Smooth muscle cell (in vitro differentiated cells): Measurements from ENCODE around the gene UGT1A1. TPM values are rescaled to one million over a fixed set of nuclear protein-coding genes. Genes with fewer than 3 reads are reported as not detected.

Source experiments
- DNase-seq: peaks from one replicate; lab custom pipeline; 2025; ENCODE audit not compliant: unreplicated experiment; lab: John Stamatoyannopoulos, UW
- H2AFZ ChIP-seq: fragments of 200-600 bp; sonication (generic); 2 replicates; pipeline ENCODE4 v1.6.0; 2016; ENCODE audit warnings: antibody characterized with exemption, low read depth, mild to moderate bottlenecking
- H3F3A ChIP-seq: fragments of 200-600 bp; sonication (generic); 2 replicates; pipeline ENCODE4 v1.6.0; 2017; ENCODE audit warnings: antibody characterized with exemption, low read depth
- H3K27ac ChIP-seq: fragments of 200-600 bp; sonication (generic); 2 replicates; pipeline ENCODE4 v1.5.1; 2016; ENCODE audit warnings: low read depth, mild to moderate bottlenecking
- H3K27me3 ChIP-seq: fragments of 200-600 bp; sonication (generic); 2 replicates; pipeline ENCODE4 v1.6.1; 2016; ENCODE audit warnings: low read depth, mild to moderate bottlenecking
- H3K36me3 ChIP-seq: fragments of 200-600 bp; sonication (generic); 2 replicates; pipeline ENCODE4 v1.5.1; 2016; ENCODE audit warnings: low read depth
- H3K4me1 ChIP-seq: fragments of 200-600 bp; sonication (generic); 2 replicates; pipeline ENCODE4 v1.5.1; 2016; ENCODE audit warnings: low read depth
- H3K4me2 ChIP-seq: fragments of 200-600 bp; sonication (generic); 2 replicates; pipeline ENCODE4 v1.6.0; 2016; ENCODE audit warnings: mild to moderate bottlenecking
- H3K4me3 ChIP-seq: fragments of 200-600 bp; sonication (generic); 2 replicates; pipeline ENCODE4 v1.5.1; 2016; ENCODE audit warnings: mild to moderate bottlenecking
- H3K79me2 ChIP-seq: fragments of 200-600 bp; sonication (generic); 2 replicates; pipeline ENCODE4 v1.6.0; 2016; ENCODE audit warnings: low read depth, mild to moderate bottlenecking
- H3K9ac ChIP-seq: fragments of 200-600 bp; sonication (generic); 2 replicates; pipeline ENCODE4 v1.6.0; 2016; ENCODE audit warnings: low read depth
- H3K9me3 ChIP-seq: fragments of 200-600 bp; sonication (generic); replicated peaks from 2 replicates; pipeline ENCODE4 v1.5.1; 2016; ENCODE audit warnings: low read depth
- H4K20me1 ChIP-seq: fragments of 200-600 bp; sonication (generic); 2 replicates; pipeline ENCODE4 v1.6.0; 2016; ENCODE audit warnings: low read depth
- WGBS: methylation state at CpG from one replicate; pipeline ENCODE4 v1.1.7; 2016; ENCODE audit warnings: low lambda C conversion rate; 5-methylcytosine and 5-hydroxymethylcytosine counted together
- polyA plus RNA-seq: library from polyadenylated mRNA; unstranded; fragments of >200 nt; fragmentation: Nextera tagmentation; extraction: Ambion mirVana; gene quantifications from 2 replicates; pipeline ENCODE4 v1.2.1, GENCODE V29; 2016
- total RNA-seq: library from RNA; depleted of rRNA; stranded (reverse); fragments of >200 nt; gene quantifications from 2 replicates; pipeline ENCODE4 v1.2.3, GENCODE V29; 2014
- TF ChIP-seq, protein P1 (sequence below): fragments of 200-600 bp; sonication (generic); IDR thresholded peaks from 2 replicates; pipeline ENCODE4 v1.5.1; 2017; ENCODE audit warnings: borderline replicate concordance, mild to moderate bottlenecking, antibody characterized with exemption; ENCODE audit not compliant: insufficient read depth, poor library complexity, severe bottlenecking

UGT1A1 gene
- total and polyA plus RNA-seq, 2 experiments from 2014 or later, result not detected

DNA sequence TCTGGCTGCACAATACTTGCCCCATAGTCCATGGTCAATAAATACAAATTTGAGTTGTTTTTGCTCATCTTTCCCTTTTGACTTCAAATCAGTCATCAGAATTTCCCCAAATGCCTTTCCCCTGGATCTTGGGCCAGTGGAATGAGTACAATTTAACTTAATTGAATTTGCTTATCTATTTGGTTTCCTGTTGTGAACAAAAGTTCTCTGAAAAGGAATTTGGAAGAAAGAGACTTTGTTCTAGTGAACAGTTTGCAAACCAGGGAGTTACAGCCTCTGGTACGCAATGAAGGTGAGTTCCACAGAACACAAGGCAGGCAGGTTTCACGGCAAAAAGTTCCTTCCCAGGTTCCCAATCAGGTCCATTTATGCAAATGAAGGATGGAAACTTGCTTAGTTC is 1.2 kb upstream of the UGT1A1 start:
- Histone ChIP-seq H3K36me3 (no peaks in the 10 kb centered on the region), H4K20me1 (no peaks in the 10 kb centered on the region), H3K79me2 (no peaks in the 10 kb centered on the region), H3K9me3 (no peaks in the 10 kb centered on the region), H3F3A (no peaks in the 10 kb centered on the region), H3K27ac (no peak overlapping the region), H3K27me3 (no peaks in the 10 kb centered on the region), H3K4me2 (no peak overlapping the region), H3K9ac (no peak overlapping the region), H3K4me1 (no peaks in the 10 kb centered on the region), H2AFZ (no peak overlapping the region), H3K4me3 (no peak overlapping the region)
- 92% methylated on average over 2 of the region's 2 CpGs for WGBS
- no peak for DNase-seq
- TF ChIP-seq, protein P1, sequence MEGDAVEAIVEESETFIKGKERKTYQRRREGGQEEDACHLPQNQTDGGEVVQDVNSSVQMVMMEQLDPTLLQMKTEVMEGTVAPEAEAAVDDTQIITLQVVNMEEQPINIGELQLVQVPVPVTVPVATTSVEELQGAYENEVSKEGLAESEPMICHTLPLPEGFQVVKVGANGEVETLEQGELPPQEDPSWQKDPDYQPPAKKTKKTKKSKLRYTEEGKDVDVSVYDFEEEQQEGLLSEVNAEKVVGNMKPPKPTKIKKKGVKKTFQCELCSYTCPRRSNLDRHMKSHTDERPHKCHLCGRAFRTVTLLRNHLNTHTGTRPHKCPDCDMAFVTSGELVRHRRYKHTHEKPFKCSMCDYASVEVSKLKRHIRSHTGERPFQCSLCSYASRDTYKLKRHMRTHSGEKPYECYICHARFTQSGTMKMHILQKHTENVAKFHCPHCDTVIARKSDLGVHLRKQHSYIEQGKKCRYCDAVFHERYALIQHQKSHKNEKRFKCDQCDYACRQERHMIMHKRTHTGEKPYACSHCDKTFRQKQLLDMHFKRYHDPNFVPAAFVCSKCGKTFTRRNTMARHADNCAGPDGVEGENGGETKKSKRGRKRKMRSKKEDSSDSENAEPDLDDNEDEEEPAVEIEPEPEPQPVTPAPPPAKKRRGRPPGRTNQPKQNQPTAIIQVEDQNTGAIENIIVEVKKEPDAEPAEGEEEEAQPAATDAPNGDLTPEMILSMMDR, result no peak

DNA sequence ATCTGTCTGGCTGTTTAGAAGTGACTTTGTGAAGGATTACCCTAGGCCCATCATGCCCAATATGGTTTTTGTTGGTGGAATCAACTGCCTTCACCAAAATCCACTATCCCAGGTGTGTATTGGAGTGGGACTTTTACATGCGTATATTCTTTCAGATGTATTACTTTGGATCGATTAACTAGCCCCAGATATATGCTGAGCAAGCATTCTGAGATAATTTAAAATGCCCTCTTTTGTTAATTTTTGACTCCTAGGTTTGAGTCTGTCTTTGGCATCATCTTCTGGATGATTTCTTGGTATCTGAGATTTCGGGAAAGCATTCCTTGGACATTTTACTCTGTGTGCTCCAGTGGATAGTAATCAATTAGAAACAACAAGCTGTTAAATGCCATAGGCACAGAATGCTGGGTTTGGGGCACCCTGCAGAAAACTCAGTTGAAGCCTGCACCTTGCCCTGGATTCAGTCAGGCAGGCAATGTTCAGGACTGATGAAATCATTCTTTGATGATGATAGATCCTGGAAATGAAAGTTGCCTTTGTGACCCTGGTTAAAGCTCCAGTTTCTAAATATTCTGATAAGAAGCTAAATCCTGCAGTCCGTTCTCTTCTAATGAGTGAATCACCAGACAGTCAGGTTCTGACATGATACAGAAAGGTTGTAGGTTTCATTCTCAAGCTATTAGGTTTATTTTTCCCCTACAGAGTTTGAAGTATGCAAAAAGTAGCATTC is 1.1 kb downstream of the UGT1A1 start:
- no peaks in the 10 kb centered on the region for H4K20me1 ChIP-seq
- no peak overlapping the region for H3K4me3 ChIP-seq
- no peak for DNase-seq
- H3K27ac ChIP-seq, result no peak overlapping the region
- H3K36me3 ChIP-seq, result no peaks in the 10 kb centered on the region
- H3K79me2 ChIP-seq, result no peaks in the 10 kb centered on the region
- no peaks in the 10 kb centered on the region for H3F3A ChIP-seq
- H2AFZ ChIP-seq, result no peak overlapping the region
- H3K4me1 ChIP-seq, result no peaks in the 10 kb centered on the region
- TF ChIP-seq, protein P1, result no peak
- no peaks in the 10 kb centered on the region for H3K9me3 ChIP-seq
- H3K27me3 ChIP-seq, result no peaks in the 10 kb centered on the region
- WGBS, result 64% methylated on average over 4 of the region's 4 CpGs
- H3K9ac ChIP-seq, result no peak overlapping the region
- no peak overlapping the region for H3K4me2 ChIP-seq

DNA sequence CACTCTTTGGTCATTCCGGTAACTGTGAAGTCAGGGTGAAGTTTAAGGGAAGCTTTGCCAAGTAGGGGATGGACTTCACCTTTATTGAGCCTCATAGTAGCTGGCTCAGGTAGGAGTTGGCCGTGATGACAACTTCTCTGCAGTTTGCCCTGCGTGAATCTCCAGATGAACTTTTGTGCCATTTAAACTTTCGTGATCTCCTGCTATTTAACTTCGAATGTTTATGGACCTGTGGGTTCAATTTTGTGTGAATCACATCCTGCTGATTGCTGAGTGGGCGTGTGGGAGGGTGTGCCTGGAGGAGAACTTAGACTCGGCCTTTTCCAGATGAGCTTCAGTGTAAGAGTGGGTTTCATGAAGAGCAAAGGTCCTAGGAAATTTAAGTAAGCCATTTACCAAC is 4.2 kb downstream of the UGT1A1 start:
- Histone ChIP-seq H3K9ac (no peak overlapping the region), H2AFZ (peak overlapping the region; percentile 5), H3K27me3 (no peaks in the 10 kb centered on the region), H3K79me2 (no peaks in the 10 kb centered on the region), H4K20me1 (no peaks in the 10 kb centered on the region), H3K4me3 (no peak overlapping the region), H3K9me3 (no peaks in the 10 kb centered on the region), H3K36me3 (no peaks in the 10 kb centered on the region), H3K4me1 (no peaks in the 10 kb centered on the region), H3K4me2 (peak overlapping the region; percentile 34), H3F3A (no peaks in the 10 kb centered on the region), H3K27ac (peak overlapping the region; percentile 77)
- 47% methylated on average over 7 of the region's 7 CpGs for WGBS
- TF ChIP-seq, protein P1, result no peak
- no peak for DNase-seq

DNA sequence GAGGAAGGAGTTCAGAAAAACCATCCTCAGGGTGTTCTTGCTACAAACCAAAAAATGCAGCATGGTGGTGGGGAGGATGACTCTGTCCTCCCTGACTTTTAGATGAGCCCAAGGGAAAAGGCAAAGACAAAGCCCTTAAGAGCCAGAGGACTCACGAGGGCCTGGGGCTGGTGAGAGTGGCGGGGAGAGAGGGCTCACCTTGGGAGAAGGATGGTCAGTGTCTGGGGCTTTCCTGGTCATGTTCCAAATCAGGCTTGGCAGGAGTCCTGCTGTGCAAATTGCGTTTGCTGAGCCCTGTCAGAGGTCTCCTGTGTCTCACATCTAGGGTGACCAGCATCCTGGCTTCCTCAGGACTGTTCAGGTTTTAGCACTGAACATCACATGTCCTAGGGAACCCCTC is 4.7 kb downstream of the UGT1A1 start:
- Histone ChIP-seq H3K36me3 (no peaks in the 10 kb centered on the region), H3K9ac (no peak overlapping the region), H3K4me1 (no peaks in the 10 kb centered on the region), H3K4me2 (peak overlapping the region; percentile 34), H3F3A (no peaks in the 10 kb centered on the region), H2AFZ (peak overlapping the region; percentile 5), H3K27ac (peak overlapping the region; percentile 77), H4K20me1 (no peaks in the 10 kb centered on the region), H3K79me2 (no peaks in the 10 kb centered on the region), H3K4me3 (no peak overlapping the region), H3K27me3 (no peaks in the 10 kb centered on the region), H3K9me3 (no peaks in the 10 kb centered on the region)
- DNase-seq, result no peak
- 65% methylated on average over 3 of the region's 3 CpGs for whole genome bisulfite sequencing
- TF ChIP-seq, protein P1, result no peak
